Embryonic facial prominence (tissue), 1 donor: ENCODE data around the gene YJEFN3.

ENCODE experiments used
- DNase-seq: peaks from one replicate; pipeline ENCODE4 v3.0.0-alpha.2; 2016; ENCODE audit errors: extremely low spot score

The YJEFN3 gene

GRCh38 chr19:19582471-19582870 is 53.8 kb downstream of the YJEFN3 start:
- no peak for DNase-seq

GRCh38 chr19:19584356-19584755 is 55.6 kb downstream of the YJEFN3 start:
- no peak for DNase-seq
